Anterior cingulate cortex (tissue), 58 donors: ENCODE measurements around the gene PAPLN.
"Not testable (repeated sequence)": the region's sequence is repeated elsewhere in the genome, so short reads cannot be mapped to it uniquely, and the experiment has no call there.

Experiments used
- DNase-seq, 58 donors: peaks; one replicate each; lab custom pipeline; 2025; lab: John Stamatoyannopoulos, UW

PAPLN gene

GRCh38 chr14:73237219-73237785 is at the start of gene PAPLN:
Gene PAPLN, plus strand, starts transcription at chr14:73237506. Its CDS starts 2,273 bp downstream, at chr14:73239779.
- peak in 3 of 58 donors; percentile 30 to 74 (median 37) for DNase-seq

DNA sequence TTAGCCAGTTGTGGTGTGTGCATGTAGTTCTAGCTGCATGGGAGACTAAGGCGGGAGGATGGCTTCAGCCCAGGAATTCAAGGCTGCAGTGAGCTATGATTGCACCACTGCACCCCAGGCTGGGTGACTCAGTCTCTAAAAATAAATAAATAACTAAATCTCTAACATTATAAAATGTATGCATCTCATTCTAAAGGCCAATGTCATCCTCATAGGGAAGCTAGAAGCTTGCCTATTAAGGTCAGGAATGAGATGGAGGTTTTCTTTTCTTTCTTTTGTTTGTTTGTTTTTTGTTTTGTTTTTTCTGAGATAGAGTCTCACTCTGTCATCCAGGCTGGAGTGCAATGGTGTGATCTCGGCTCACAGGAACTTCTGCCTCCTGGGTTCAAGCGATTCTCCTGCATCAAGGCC is 48.8 kb upstream of the PAPLN start:
- no peak for DNase-seq

- no peak for DNase-seq
Observed at GRCh38 chr14:73189651-73190050, 47.7 kb upstream of the PAPLN start.

DNA sequence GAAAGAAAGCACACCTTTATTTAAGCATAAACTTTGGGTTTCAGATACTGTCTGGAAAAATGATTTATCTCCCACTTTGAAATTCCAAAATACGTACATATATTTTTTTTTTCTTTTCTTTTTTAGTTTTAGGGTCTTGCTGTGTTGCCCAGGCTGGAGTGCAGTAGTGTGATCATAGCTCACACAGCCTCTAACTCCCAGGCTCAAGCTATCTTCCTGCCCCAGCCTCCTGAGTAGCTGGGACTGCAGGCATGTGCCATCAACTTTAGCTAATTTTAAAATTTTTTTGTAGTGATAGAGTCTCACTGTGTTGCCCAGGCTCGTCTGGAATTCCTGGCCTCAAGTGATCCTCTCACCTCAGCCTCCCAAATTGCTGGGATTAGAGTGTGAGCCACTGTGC is 45.9 kb upstream of the PAPLN start:
- no peak for DNase-seq

DNA sequence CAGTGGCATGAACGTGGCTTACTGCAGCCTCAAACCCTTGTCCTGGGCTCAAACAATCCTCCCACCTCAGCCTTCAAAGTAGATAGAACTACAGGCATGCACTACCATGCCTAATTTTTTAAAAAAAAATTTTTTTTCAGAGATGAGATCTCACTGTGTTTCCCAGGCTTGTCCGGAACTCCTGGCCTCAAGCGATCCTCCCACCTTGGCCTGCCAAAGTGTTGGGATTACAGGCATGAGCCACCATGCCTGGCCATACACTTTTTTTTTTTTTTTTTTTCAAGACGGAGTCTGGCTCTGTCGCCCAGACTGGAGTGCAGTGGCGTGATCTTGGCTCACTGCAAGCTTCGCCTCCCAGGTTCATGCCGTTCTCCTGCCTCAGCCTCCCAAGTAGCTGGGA is 43.0 kb upstream of the PAPLN start:
- DNase-seq: not testable (repeated sequence)

DNA sequence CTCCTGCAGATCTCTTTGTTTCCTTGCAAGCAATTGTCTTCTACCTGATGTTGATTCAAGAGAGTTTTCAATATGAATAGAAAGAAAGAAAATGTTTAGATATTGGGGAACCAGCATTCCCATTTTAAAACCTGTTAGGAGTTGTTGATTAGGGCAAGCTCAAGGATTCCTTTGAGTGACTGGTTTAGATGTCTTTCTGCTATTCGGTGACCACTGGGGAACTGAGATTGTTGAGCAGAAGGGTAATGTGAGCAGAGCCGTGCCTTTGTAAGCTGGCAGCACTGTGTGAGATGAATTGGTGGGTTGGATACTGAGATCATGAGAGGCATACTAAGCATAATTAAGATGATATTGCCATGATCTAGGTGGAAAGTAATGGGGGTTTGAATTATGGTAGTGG is 39.1 kb upstream of the PAPLN start:
- DNase-seq: no peak

GRCh38 chr14:73203527-73203926 is 33.8 kb upstream of the PAPLN start:
- DNase-seq: no peak

DNA sequence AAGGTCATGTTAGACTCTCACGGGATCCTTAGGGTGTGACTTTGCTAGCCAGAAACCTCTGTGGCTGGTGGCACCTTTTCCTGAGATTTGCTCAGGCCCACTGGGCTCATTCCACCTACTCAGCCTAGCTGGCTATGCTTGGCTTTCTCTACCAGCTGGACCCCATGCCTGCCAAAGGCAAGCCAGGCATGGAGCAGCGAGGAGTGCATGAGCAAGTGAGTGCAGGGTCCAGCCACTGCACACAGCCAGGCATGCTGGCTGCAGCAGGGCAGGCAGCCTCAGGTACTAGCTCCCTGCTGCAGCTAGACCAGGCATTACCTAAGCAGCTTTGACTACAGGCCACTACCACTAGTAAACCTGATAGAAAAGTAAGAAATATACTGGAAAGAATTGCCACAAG is 29.7 kb upstream of the PAPLN start:
- DNase-seq: no peak

GRCh38 chr14:73208390-73208789 is 28.9 kb upstream of the PAPLN start:
- DNase-seq: no peak

DNA sequence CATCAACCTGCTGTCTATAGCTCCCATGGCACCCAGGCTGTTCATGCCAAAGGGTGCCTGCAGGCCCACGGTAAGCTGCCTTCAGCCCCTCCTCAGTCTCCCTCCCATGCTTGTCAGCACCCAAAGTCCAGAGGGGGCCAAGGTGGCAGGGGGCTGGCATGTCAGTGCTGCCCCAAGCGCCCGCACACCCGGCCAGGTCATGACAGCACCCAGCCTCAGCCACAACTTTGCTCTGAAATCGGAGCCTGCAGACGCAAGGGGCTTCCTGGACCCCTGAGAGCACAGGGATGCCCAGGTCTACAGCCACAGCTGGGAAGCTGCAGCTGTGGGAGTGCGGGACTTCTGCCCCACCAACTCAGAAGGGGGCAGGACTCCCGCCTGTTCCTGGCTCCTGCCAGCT is 28.5 kb upstream of the PAPLN start:
- no peak for DNase-seq

DNA sequence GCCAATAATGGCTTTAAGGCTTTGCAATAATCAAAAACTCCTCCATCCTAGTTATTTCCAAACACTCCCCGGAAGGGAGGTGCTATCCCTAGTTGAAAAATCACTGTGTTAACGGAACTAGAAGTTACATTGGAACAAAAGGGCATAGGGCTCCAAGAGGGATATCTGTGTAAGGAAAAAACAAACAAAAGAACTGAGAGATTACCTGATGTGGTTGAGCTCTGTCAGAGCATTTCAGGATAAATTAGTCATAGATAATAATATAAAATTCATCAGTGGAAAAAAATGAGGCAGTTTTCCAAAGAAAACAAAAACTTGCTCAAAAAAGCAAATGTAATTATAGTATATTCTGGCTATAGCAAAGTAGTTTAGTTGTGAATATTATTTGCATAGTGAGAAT is 27.4 kb upstream of the PAPLN start:
- DNase-seq: no peak

- no peak for DNase-seq
Observed at GRCh38 chr14:73211251-73212040, 25.9 kb upstream of the PAPLN start.

DNA sequence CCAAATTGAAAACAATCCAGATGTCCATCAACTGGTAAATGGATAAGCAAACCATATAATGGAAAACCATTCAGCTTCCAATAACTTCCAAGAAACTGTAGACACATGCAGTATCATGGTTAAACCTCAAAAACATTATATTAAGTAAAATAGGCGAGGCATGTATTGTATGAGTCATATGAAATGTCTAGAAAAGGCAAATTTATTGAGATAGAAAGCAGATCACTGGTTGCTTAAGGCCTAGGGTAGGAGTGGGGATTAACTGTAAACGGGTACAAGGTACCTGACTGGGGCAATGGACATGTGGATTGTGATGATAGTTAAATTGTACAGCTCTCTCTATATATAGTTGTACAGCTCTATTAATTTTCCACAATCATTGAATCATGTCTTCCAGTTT is 21.3 kb upstream of the PAPLN start:
- no peak for DNase-seq

DNA sequence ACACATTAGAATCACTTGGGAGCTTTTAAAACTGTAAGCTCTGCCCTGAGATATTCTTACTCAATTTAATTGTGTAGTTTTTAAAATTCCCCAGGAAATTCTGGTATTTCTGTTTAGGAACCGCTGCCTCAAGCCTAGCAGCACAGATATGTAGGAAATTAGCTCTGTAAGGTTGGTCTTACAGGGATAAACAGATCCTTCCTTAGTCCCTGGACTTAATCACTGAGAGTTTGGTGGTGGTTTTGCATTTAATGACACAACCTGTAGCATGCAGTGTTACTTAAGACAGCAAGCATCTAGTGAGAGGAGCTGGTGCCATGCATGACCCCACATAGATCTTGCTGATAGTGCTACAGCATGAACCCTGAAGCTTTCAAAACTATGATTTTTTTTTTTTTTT is 19.9 kb upstream of the PAPLN start:
- no peak for DNase-seq

DNA sequence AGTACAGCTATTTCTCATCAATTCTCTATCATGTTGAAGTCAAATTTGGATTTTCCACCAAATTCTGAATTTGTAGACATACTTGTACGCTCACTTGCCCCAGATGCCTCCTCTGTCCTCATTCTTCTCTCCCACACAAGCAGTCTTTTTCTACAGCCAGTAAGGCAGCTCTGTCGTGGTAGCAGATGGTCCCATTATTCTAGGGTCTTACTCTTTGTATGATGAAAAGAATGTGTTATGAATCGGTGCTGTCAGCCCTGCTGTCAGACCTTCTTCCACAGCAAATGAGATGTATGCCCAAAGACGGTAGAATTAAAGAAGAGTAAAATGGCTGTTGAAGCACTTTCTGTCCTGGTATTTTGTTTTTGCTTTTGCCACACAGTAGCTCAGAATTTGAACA is 17.2 kb upstream of the PAPLN start:
- DNase-seq: no peak

- no peak for DNase-seq
Observed at GRCh38 chr14:73220634-73221033, 16.7 kb upstream of the PAPLN start.

- DNase-seq: no peak
Observed at GRCh38 chr14:73221945-73222344, 15.4 kb upstream of the PAPLN start.

DNA sequence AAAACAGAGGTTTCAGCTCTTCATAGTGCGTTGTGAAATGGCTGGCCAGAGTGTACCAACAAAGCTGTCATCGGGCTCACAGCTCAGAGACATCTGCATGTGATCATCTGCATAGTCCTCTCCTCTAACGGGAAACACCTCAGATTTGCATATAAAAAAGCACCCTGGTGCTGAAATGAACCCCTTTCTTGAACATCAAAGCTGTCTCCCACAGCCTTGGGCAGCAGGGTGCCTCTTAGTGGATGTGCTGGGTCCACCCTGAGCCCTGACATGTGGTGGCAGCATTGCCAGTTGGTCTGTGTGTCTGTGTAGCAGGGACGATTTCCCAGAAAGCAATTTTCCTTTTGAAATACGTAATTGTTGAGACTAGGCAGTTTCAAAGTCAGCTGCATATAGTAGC is 14.3 kb upstream of the PAPLN start:
- peak in 5 of 58 donors; percentile 14 to 54 (median 34) for DNase-seq

DNA sequence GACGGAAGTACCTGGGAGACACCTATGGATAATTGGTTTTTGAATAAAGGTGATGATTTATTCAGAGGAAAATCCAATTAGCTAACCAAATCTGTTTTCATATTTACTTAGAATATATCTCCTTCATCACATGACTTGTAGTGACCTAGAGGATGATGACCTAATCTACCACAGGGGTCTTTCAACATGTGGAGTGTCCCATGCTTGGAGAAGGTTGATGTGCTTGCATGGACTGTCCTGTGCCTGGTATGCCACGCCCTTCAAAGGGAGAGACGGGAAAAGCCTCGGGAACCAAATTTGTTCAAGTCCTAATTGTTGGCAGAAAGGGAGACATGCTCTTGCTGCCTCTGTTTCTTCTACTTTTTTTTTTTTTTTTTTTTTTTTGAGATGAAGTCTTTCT is 11.8 kb upstream of the PAPLN start:
- DNase-seq: no peak

GRCh38 chr14:73227812-73228781 is 9.2 kb upstream of the PAPLN start:
- DNase-seq: peak in 2 of 58 donors; percentile 33 to 78

DNA sequence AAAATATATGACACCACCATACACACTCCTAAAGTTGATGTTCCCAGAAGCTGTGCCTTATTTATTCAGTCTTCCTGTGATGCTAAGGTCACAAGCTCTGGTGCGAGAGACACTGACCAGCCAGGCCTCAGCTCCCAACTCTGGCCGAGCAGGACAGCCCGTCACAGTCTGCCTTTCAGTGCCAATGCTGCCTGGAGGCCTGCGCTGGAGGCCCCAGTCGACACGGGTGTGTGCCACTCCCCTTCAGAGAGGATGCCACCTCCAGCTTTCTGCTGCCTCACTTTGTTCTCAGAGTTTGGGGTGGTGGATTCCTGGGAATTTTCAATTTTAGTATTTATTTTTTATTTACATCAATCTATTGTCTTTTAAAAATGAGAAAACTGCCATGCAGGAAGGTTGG is 7.3 kb upstream of the PAPLN start:
- DNase-seq: no peak
